ENCODE measurements around the gene LENG9.

GRCh38 chr19:54440641-54441040, 22.9 kb downstream of the LENG9 start:
- TF ChIP-seq CTCF (IDR thresholded peaks at IDR 0.05 in 4 of 5, conservative IDR thresholded peaks at IDR 0.05 in 1 of 5) (no peak), POLR2A (IDR thresholded peaks at IDR 0.05) (no peak)

All from gastrocnemius medialis (tissue), 4 donors.